Right ventricle myocardium superior (tissue), 1 donor: ENCODE data around the gene SGF29. TPM values are rescaled to one million over a fixed set of nuclear protein-coding genes. Genes with fewer than 3 reads are reported as not detected.
"Not testable (repeated sequence)": the region's sequence is repeated elsewhere in the genome, so short reads cannot be mapped to it uniquely, and the experiment has no call there.

Experiments
- ATAC-seq: fragments of 200-7000 bp; cut with Tn5 transposase; one replicate; pipeline ENCODE4 v1.9.1; 2020; ENCODE audit warnings: mild to moderate bottlenecking; ENCODE audit not compliant: poor library complexity
- DNase-seq: peaks from one replicate; pipeline ENCODE4 v3.0.0-alpha.2; 2020
- intact Hi-C: fragments of 100-400 bp; cut with DNase I; formaldehyde crosslinking; loops from one replicate; pipeline ENCODE4 v1.11.2; 2022
- total RNA-seq: library from RNA; stranded (reverse); fragmentation: NEBNext Ultra II Directional; extraction: Animal tissue kit (Norgen Biotek cat#: 25700); gene quantifications from one replicate; pipeline ENCODE4 v1.2.1, GENCODE V29; 2021
- donor health status: DM: no; HTN: yes; CAD: no; lungs with severe emphysema.

Gene SGF29
- total RNA-seq, 1 donor from 2014 or later, result 13.2 TPM

- DNase-seq (peak; percentile 92), ATAC-seq (peak; percentile 94)
- intact Hi-C loops, result no loop called here
These were observed 21.7 kb upstream of the SGF29 start for GRCh38 chr16:28531777-28532744.

- DNase-seq (no peak), ATAC-seq (no peak)
- intact Hi-C loops, result no loop called here
These were observed 20.6 kb upstream of the SGF29 start for GRCh38 chr16:28532940-28533647.

- intact Hi-C loops, result loop anchor here (5.0 kb wide), 1 partner anchor 42 kb away; the partner anchor contains the start of genes APOBR and CLN3
- peak; percentile 53 for DNase-seq
These were observed 19.0 kb upstream of the SGF29 start for GRCh38 chr16:28534542-28535373.

GRCh38 chr16:28537076-28537475 is 16.6 kb upstream of the SGF29 start:
- DNase-seq (no peak), ATAC-seq (no peak)
- intact Hi-C loops, result loop anchor here (5.0 kb wide), 1 partner anchor 45 kb away; the partner anchor contains the start of genes APOBR and CLN3

More at GRCh38 chr16:28534542-28535373, 19.0 kb upstream of the SGF29 start:
- ATAC-seq, result peak; percentile 3

- DNase-seq (peak; percentile 43), ATAC-seq (no peak)
- intact Hi-C loops, result loop anchor here (5.0 kb wide), 1 partner anchor 46 kb away; the partner anchor contains the start of genes APOBR and CLN3
These were observed 15.6 kb upstream of the SGF29 start for GRCh38 chr16:28537964-28538732.

- intact Hi-C loops, result loop anchor here (5.0 kb wide), 1 partner anchor 47 kb away; the partner anchor contains the start of genes APOBR and CLN3
- peak; percentile 98 for ATAC-seq
These were observed 14.8 kb upstream of the SGF29 start, which contains the start of gene NUPR1 for GRCh38 chr16:28538733-28539596. TSS of gene NUPR1 (minus strand) at chr16:28538974. CDS start at chr16:28538907, 67 bp downstream.

GRCh38 chr16:28540346-28540745 is 13.4 kb upstream of the SGF29 start:
- intact Hi-C loops, result no loop called here
- DNase-seq (no peak), ATAC-seq (no peak)

More at GRCh38 chr16:28538733-28539596, 14.8 kb upstream of the SGF29 start, which contains the start of gene NUPR1:
- peak; percentile 94 for DNase-seq

GRCh38 chr16:28542646-28543045 is 11.1 kb upstream of the SGF29 start:
- no peak for ATAC-seq
- DNase-seq, result no peak
- intact Hi-C loops, result no loop called here

GRCh38 chr16:28543072-28543471 is 10.6 kb upstream of the SGF29 start:
- DNase-seq (no peak), ATAC-seq (no peak)
- intact Hi-C loops, result no loop called here

GRCh38 chr16:28544998-28545397 is 8.7 kb upstream of the SGF29 start:
- DNase-seq (no peak), ATAC-seq (no peak)
- intact Hi-C loops, result no loop called here

- DNase-seq, ATAC-seq, intact Hi-C loops: not testable (repeated sequence)
These were observed 7.8 kb upstream of the SGF29 start for GRCh38 chr16:28545964-28546363.

- no peak for DNase-seq
- intact Hi-C loops, result no loop called here
- no peak for ATAC-seq
These were observed 7.1 kb upstream of the SGF29 start for GRCh38 chr16:28546626-28547025.

- ATAC-seq (no peak), DNase-seq (no peak)
- intact Hi-C loops, result no loop called here
These were observed 5.4 kb upstream of the SGF29 start for GRCh38 chr16:28548306-28548802.

GRCh38 chr16:28549301-28549899 is 4.3 kb upstream of the SGF29 start:
- ATAC-seq (no peak), DNase-seq (no peak)
- intact Hi-C loops, result no loop called here

- intact Hi-C loops, result loop anchor here (5.0 kb wide), 1 partner anchor 63 kb away; the partner anchor contains the start of genes APOBR and CLN3
- DNase-seq (no peak), ATAC-seq (no peak)
These were observed 1.1 kb downstream of the SGF29 start for GRCh38 chr16:28554634-28555423.
